Islet of Langerhans (tissue), 1 donor: ENCODE measurements around the gene CCDC9B.

Experiments used
- FAIRE-seq: peaks from one replicate; lab custom pipeline; 2011; peaks lifted over from hg19 to GRCh38; lab: Jason Lieb, UNC

CCDC9B gene

GRCh38 chr15:40289140-40289775 is 51.5 kb downstream of the CCDC9B start:
- FAIRE-seq, result no peak

DNA sequence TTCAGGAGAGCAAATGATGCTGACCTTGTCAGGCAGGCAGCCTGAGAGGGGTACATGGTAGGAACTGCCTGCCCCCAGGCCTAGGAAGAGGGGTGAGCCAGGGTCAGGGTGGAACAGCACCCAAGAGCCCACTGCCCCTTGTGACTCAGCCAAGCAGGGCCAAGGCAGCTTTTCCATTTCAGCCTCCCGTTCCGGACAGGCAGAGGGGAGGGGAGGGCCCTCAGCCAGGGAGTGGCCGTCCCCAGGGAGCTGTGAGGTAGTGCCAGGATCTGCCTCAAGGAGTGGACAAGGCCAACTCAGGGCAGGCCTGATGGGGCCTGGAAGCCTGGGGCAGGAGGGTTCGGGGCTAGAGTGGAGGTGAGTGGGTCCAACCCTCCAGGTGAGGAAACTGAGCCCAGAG is 52.8 kb downstream of the CCDC9B start:
- no peak for FAIRE-seq

GRCh38 chr15:40287505-40287904 is 53.2 kb downstream of the CCDC9B start:
- no peak for FAIRE-seq

DNA sequence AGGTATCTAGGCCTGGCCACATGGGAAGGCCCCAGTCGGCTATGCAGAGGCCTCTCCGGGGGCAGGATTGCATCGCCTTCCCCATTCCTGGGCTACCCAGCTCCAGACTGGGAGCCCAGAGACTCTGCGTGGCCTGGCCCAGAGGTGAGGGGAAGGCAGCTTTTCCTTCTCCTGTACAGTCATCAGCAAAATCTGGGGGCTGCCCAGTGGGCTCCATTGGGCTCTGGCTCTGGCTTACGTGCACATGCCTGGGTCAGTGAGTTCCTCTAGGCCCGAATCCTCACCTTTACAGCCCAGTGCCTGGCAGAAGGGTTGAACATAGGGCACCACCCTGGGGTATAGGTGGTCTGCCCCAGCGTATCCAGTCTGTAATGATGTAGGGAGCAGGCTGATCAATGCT is 53.9 kb downstream of the CCDC9B start:
- FAIRE-seq, result no peak

DNA sequence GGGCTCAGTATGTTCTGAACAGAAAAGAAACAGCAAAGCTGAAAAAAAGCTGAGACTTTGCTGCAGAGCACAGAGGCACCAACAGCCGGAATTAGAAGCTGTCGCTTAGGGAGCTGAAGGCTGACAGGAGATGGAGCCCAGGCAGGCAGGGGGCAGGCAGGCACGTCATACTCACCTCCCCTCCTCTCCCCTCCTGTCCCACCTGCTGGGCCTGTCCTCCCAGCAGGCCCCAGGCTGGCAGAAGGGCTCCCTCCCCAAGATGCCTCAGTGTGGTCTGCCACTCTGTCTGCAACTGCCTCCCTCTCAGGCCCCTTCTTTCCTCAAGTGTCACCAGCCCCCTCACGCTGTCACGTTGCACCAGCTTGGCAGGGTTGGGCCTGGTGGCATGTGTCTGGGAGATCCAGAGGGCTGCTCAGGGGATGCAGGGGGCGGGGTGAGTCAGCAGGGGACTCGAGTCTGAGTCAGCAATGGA is 54.6 kb downstream of the CCDC9B start:
- no peak for FAIRE-seq

DNA sequence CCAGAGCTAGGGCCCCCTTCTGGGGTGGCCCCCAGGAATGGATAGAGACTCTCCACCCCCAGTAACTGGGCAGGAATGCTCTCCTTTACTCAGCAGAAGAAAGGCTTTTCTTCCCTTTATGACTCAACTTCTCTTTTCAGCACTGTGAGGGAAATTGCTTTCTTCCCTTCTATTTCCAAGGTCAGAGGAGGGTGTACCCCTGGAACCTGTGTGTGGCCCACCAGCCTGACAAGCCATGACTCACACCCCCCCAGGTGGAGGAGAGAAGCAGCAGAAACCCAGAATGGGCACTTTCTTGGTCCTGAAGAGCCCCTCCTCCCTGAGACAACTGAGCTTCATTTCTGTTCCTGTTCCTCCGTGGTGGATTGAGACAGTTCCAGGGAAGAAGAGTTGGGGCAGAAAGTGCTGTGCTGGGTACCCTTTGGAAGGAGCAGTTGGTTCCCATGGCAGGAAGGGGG is 55.2 kb downstream of the CCDC9B start:
- FAIRE-seq, result no peak

GRCh38 chr15:40285151-40285550 is 55.6 kb downstream of the CCDC9B start:
- no peak for FAIRE-seq

DNA sequence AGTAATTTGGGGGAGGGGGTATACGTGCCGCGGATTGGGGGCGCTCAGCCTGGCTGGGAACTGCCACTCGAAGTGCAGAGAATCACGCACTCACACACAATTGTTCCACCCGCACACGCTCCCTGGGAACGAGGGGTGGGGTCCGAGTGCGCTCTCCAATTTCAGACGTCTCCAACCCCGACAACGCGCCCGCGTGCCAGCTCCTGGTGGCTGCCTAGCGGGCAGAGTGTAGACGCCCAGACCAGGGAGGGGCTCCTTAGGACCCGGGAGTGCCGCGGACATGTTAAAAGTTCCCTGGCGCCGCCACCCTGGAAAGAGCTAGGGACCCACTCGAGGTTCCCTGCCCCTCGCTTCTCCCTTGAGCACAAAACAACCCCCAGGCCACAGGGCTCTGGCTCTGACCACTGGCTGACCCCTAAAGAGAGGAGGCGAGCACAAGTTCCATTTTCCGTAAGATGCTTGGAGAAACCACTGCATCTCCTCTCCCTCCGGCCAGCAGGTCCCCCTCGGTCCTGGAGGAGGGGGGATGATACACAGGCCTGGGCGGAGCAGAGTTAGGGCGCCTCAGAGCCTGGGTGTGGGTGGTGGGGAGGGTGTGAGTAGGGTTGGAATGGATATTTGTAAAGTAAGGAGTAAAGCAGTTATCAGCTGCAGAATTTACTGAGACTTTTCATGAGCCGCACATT is 57.0 kb downstream of the CCDC9B start:
- FAIRE-seq, result no peak

DNA sequence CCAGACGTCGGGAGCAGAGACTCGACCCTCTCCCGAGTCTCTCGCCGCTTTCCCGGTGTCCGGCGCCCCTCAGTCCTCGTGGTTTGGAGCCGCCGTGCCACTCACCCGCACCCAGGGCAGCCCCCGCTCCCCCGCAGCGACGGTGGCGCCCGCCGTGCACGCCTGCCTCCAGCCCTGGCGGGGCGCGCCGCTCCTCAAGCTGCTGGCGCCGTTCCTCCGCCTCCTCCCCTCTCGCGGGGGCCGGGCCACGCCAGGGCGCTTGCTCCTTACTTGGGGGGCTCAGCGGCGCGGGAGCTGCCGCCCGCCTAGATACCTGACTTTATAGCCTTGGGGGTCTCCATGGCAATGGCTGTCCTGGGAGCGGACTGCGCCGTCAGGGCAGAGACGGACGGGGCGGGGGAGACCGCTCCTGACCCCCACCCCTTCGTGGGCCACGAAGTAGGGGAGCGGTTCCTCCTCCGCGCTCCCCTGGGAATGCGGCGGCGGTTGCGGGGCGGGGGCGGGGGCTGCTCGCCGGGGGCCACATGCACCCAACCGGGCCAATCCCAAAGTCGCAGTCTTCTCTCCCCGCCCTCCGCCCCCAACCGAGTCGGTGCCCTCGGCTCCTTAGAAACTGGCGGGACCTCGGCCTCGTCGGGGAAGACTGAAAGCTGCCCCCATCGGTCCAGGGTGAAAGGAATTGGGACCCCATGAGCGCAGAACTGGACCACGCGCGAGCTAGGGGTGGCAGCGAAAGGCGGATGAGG is 57.7 kb downstream of the CCDC9B start, which contains the start of gene ANKRD63:
ANKRD63 (minus strand) TSS at position 196 of the 746 bp plus-strand sequence. CDS start 478 bp downstream, outside the sequence.
- FAIRE-seq, result no peak

- FAIRE-seq, result no peak
Measured at GRCh38 chr15:40282147-40282868, 58.4 kb downstream of the CCDC9B start.

GRCh38 chr15:40281801-40282146 is 59.0 kb downstream of the CCDC9B start:
- no peak for FAIRE-seq
